Measurements from ENCODE around the gene NOVA1.

NOVA1 gene

DNA sequence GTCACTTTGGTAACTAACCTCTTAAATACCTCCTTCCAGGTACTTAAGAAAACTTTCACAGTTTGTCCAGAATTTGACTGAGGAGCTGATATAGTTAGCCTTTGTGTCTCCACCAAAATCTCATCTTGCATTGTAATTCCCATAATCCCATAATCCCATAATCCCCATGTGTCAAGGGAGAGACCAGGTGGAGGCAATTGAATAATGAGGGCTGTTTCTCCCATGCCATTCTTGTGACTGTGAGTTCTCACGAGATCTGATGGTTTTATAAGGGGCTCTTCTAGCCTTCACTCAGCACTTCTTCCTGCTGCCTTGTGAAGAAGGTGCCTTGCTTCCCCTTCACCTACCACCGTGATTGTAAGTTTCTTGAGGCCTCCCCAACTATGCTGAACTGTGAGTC is 7.8 kb upstream of the NOVA1 start:
- Histone ChIP-seq H3K27ac (ENCODE audit: low read depth in 2 of 2, low read length in 2 of 2) (no peak overlapping the region), H3K4me3 (ENCODE audit: low read length in 2 of 2) (no peak overlapping the region), H3K9me3 (ENCODE audit: control insufficient read depth in 2 of 2, low read length in 2 of 2) (no peaks in the 10 kb centered on the region), H3K9ac (ENCODE audit: low read depth in 1 of 2, low read length in 2 of 2) (no peak overlapping the region), H3K27me3 (ENCODE audit: control insufficient read depth in 2 of 2, insufficient read depth in 2 of 2, low read length in 2 of 2) (no peaks in the 10 kb centered on the region), H3K4me1 (ENCODE audit: control insufficient read depth in 2 of 2, insufficient read depth in 2 of 2, low read length in 2 of 2) (no peaks in the 10 kb centered on the region), H3K36me3 (ENCODE audit: control insufficient read depth in 2 of 2, insufficient read depth in 2 of 2, low read length in 2 of 2) (no peaks in the 10 kb centered on the region)

- Histone ChIP-seq H3K36me3 (ENCODE audit: control insufficient read depth in 2 of 2, insufficient read depth in 2 of 2, low read length in 2 of 2) (no peaks in the 10 kb centered on the region), H3K4me1 (ENCODE audit: control insufficient read depth in 2 of 2, insufficient read depth in 2 of 2, low read length in 2 of 2) (no peaks in the 10 kb centered on the region), H3K27me3 (ENCODE audit: control insufficient read depth in 2 of 2, insufficient read depth in 2 of 2, low read length in 2 of 2) (no peaks in the 10 kb centered on the region), H3K9ac (ENCODE audit: low read depth in 1 of 2, low read length in 2 of 2) (no peak overlapping the region), H3K27ac (ENCODE audit: low read depth in 2 of 2, low read length in 2 of 2) (no peak overlapping the region), H3K4me3 (ENCODE audit: low read length in 2 of 2) (no peak overlapping the region), H3K9me3 (ENCODE audit: control insufficient read depth in 2 of 2, low read length in 2 of 2) (no peaks in the 10 kb centered on the region)
Observed at GRCh38 chr14:26602902-26603301, 5.1 kb upstream of the NOVA1 start.

DNA sequence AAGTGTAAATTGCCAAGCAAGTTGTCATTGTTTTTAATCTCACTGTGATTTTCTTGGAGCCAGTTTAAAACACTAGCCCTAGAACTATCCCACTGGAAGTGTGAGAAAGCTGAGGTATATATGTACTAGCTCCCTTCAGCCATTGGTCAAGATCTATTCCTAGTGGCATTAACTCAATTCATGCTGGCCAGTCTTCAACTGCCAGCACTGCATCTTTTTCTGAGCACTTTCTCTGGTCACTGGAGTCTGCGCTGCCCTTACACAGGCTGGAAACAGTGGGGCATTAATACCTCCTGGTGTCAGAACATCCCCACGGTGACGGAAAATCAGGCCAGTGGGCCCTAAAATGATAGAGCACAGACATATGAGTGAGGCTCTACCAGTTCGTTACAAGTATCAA is 4.0 kb upstream of the NOVA1 start:
- Histone ChIP-seq H3K9me3 (ENCODE audit: control insufficient read depth in 2 of 2, low read length in 2 of 2) (no peaks in the 10 kb centered on the region), H3K27ac (ENCODE audit: low read depth in 2 of 2, low read length in 2 of 2) (no peak overlapping the region), H3K9ac (ENCODE audit: low read depth in 1 of 2, low read length in 2 of 2) (no peak overlapping the region), H3K36me3 (ENCODE audit: control insufficient read depth in 2 of 2, insufficient read depth in 2 of 2, low read length in 2 of 2) (no peaks in the 10 kb centered on the region), H3K4me1 (ENCODE audit: control insufficient read depth in 2 of 2, insufficient read depth in 2 of 2, low read length in 2 of 2) (no peaks in the 10 kb centered on the region), H3K4me3 (ENCODE audit: low read length in 2 of 2) (no peak overlapping the region), H3K27me3 (ENCODE audit: control insufficient read depth in 2 of 2, insufficient read depth in 2 of 2, low read length in 2 of 2) (no peaks in the 10 kb centered on the region)

- no peak overlapping the region for H3K9ac ChIP-seq (ENCODE audit: low read depth in 1 of 2, low read length in 2 of 2)
- no peaks in the 10 kb centered on the region for H3K9me3 ChIP-seq (ENCODE audit: control insufficient read depth in 2 of 2, low read length in 2 of 2)
- peaks cover 0 to 4% of the 10 kb centered on the region in 2 donors for H3K4me1 ChIP-seq (ENCODE audit: control insufficient read depth in 2 of 2, insufficient read depth in 2 of 2, low read length in 2 of 2)
- peak overlapping the region in 1 of 2 donors; percentile 83 for H3K4me3 ChIP-seq (ENCODE audit: low read length in 2 of 2)
- H3K27ac ChIP-seq (ENCODE audit: low read depth in 2 of 2, low read length in 2 of 2), result peak overlapping the region in 1 of 2 donors; percentile 8
- no peaks in the 10 kb centered on the region for H3K27me3 ChIP-seq (ENCODE audit: control insufficient read depth in 2 of 2, insufficient read depth in 2 of 2, low read length in 2 of 2)
- no peaks in the 10 kb centered on the region for H3K36me3 ChIP-seq (ENCODE audit: control insufficient read depth in 2 of 2, insufficient read depth in 2 of 2, low read length in 2 of 2)
Observed at GRCh38 chr14:26599291-26599690, 1.5 kb upstream of the NOVA1 start.

- H3K9me3 ChIP-seq (ENCODE audit: control insufficient read depth in 2 of 2, low read length in 2 of 2), result no peaks in the 10 kb centered on the region
- no peaks in the 10 kb centered on the region for H3K36me3 ChIP-seq (ENCODE audit: control insufficient read depth in 2 of 2, insufficient read depth in 2 of 2, low read length in 2 of 2)
- peaks cover 0 to 4% of the 10 kb centered on the region in 2 donors for H3K4me1 ChIP-seq (ENCODE audit: control insufficient read depth in 2 of 2, insufficient read depth in 2 of 2, low read length in 2 of 2)
- peak overlapping the region; percentile 66 to 79 for H3K27ac ChIP-seq (ENCODE audit: low read depth in 2 of 2, low read length in 2 of 2)
- H3K27me3 ChIP-seq (ENCODE audit: control insufficient read depth in 2 of 2, insufficient read depth in 2 of 2, low read length in 2 of 2), result no peaks in the 10 kb centered on the region
- peak overlapping the region; percentile 78 to 83 for H3K4me3 ChIP-seq (ENCODE audit: low read length in 2 of 2)
- peak overlapping the region; percentile 50 to 58 for H3K9ac ChIP-seq (ENCODE audit: low read depth in 1 of 2, low read length in 2 of 2)
Observed at GRCh38 chr14:26598672-26599131, 869 bp upstream of the NOVA1 start.

GRCh38 chr14:26598081-26598671 is 343 bp upstream of the NOVA1 start:
- peak overlapping the region; percentile 78 to 83 for H3K4me3 ChIP-seq (ENCODE audit: low read length in 2 of 2)
- peak overlapping the region; percentile 58 to 72 for H3K9ac ChIP-seq (ENCODE audit: low read depth in 1 of 2, low read length in 2 of 2)
- H3K27ac ChIP-seq (ENCODE audit: low read depth in 2 of 2, low read length in 2 of 2), result peak overlapping the region; percentile 67 to 79
- H3K9me3 ChIP-seq (ENCODE audit: control insufficient read depth in 2 of 2, low read length in 2 of 2), result no peaks in the 10 kb centered on the region
- peaks cover 0 to 4% of the 10 kb centered on the region in 2 donors for H3K4me1 ChIP-seq (ENCODE audit: control insufficient read depth in 2 of 2, insufficient read depth in 2 of 2, low read length in 2 of 2)
- no peaks in the 10 kb centered on the region for H3K27me3 ChIP-seq (ENCODE audit: control insufficient read depth in 2 of 2, insufficient read depth in 2 of 2, low read length in 2 of 2)
- no peaks in the 10 kb centered on the region for H3K36me3 ChIP-seq (ENCODE audit: control insufficient read depth in 2 of 2, insufficient read depth in 2 of 2, low read length in 2 of 2)

- Histone ChIP-seq H3K27me3 (ENCODE audit: control insufficient read depth in 2 of 2, insufficient read depth in 2 of 2, low read length in 2 of 2) (no peaks in the 10 kb centered on the region), H3K9ac (ENCODE audit: low read depth in 1 of 2, low read length in 2 of 2) (peak overlapping the region; percentile 42 to 72), H3K27ac (ENCODE audit: low read depth in 2 of 2, low read length in 2 of 2) (peak overlapping the region; percentile 67 to 79)
Observed at GRCh38 chr14:26597071-26597588, 703 bp downstream of the NOVA1 start.

DNA sequence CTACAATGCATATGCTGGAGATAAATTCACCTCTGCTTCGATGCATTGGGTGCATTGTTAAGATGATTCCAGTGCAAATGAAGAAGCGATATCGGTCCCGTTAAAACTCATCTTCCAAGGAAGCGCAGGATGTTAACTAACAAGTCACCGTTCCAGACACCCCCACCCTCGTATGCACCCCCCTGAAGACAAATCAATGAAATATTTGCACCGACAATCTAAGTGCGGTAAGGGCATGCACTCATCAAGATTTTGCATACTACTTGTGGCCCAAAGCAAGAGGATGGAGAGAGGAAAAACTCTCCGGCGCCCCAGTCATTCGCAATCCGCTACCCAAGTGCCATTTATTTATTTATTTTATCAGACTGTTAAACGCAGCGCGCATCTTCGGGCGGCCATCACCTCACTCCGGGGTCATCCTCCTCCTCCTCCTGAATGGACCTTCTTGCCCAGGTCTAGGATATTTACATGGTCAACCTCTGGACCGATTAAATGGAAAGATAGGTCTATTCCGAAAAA is 1.2 kb downstream of the NOVA1 start:
- peak overlapping the region in 1 of 2 donors; percentile 10 for H3K27ac ChIP-seq (ENCODE audit: low read depth in 2 of 2, low read length in 2 of 2)
- H3K36me3 ChIP-seq (ENCODE audit: control insufficient read depth in 2 of 2, insufficient read depth in 2 of 2, low read length in 2 of 2), result no peaks in the 10 kb centered on the region
- H3K27me3 ChIP-seq (ENCODE audit: control insufficient read depth in 2 of 2, insufficient read depth in 2 of 2, low read length in 2 of 2), result no peaks in the 10 kb centered on the region
- no peaks in the 10 kb centered on the region for H3K9me3 ChIP-seq (ENCODE audit: control insufficient read depth in 2 of 2, low read length in 2 of 2)
- H3K4me1 ChIP-seq (ENCODE audit: control insufficient read depth in 2 of 2, insufficient read depth in 2 of 2, low read length in 2 of 2), result peaks cover 0 to 4% of the 10 kb centered on the region in 2 donors
- H3K9ac ChIP-seq (ENCODE audit: low read depth in 1 of 2, low read length in 2 of 2), result peak overlapping the region in 1 of 2 donors; percentile 18
- H3K4me3 ChIP-seq (ENCODE audit: low read length in 2 of 2), result peak overlapping the region; percentile 74 to 78

More at GRCh38 chr14:26597071-26597588, 703 bp downstream of the NOVA1 start:
- H3K9me3 ChIP-seq (ENCODE audit: control insufficient read depth in 2 of 2, low read length in 2 of 2), result no peaks in the 10 kb centered on the region
- H3K36me3 ChIP-seq (ENCODE audit: control insufficient read depth in 2 of 2, insufficient read depth in 2 of 2, low read length in 2 of 2), result no peaks in the 10 kb centered on the region
- peaks cover 0 to 4% of the 10 kb centered on the region in 2 donors for H3K4me1 ChIP-seq (ENCODE audit: control insufficient read depth in 2 of 2, insufficient read depth in 2 of 2, low read length in 2 of 2)
- H3K4me3 ChIP-seq (ENCODE audit: low read length in 2 of 2), result peak overlapping the region; percentile 76 to 78

- no peaks in the 10 kb centered on the region for H3K27me3 ChIP-seq (ENCODE audit: control insufficient read depth in 2 of 2, insufficient read depth in 2 of 2, low read length in 2 of 2)
- H3K9me3 ChIP-seq (ENCODE audit: control insufficient read depth in 2 of 2, low read length in 2 of 2), result no peaks in the 10 kb centered on the region
- H3K9ac ChIP-seq (ENCODE audit: low read depth in 1 of 2, low read length in 2 of 2), result peak overlapping the region in 1 of 2 donors; percentile 18
- peak overlapping the region; percentile 74 to 78 for H3K4me3 ChIP-seq (ENCODE audit: low read length in 2 of 2)
- H3K27ac ChIP-seq (ENCODE audit: low read depth in 2 of 2, low read length in 2 of 2), result peak overlapping the region in 1 of 2 donors; percentile 10
- no peaks in the 10 kb centered on the region for H3K36me3 ChIP-seq (ENCODE audit: control insufficient read depth in 2 of 2, insufficient read depth in 2 of 2, low read length in 2 of 2)
- H3K4me1 ChIP-seq (ENCODE audit: control insufficient read depth in 2 of 2, insufficient read depth in 2 of 2, low read length in 2 of 2), result peaks cover 0 to 4% of the 10 kb centered on the region in 2 donors
Observed at GRCh38 chr14:26595926-26596542, 1.8 kb downstream of the NOVA1 start.
